GM19455 (cell line): ENCODE results near the gene NABP1.

Experiments used
- ATAC-seq: cut with Tn5 transposase; IDR thresholded peaks from one replicate; pipeline ENCODE4 v1.9.1; 2021; ENCODE audit not compliant: unreplicated experiment

The NABP1 gene

GRCh38 chr2:191678437-191679100 is 633 bp downstream of the NABP1 start:
- peak; percentile 8 for ATAC-seq

GRCh38 chr2:191679818-191680600 is 2.1 kb downstream of the NABP1 start:
- ATAC-seq = peak; percentile 37

DNA sequence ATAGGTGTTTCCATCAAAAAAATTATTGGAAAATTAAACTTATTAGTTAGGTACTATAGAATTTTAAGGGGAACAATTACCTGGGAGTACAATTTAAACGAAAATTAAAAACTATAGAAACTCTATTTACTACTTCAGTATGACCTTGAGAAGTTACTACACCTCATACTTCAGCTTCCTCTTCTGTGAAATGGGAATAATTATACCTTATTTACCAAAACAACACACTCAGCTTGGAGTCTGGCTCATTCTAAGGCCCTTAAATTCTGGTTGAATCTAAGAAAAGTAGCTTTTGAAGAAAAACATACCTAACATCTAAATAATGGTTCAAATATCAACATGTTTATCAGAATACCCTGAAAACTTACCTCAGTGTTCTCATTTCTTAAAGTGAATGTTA is 2.7 kb downstream of the NABP1 start:
- ATAC-seq = no peak

DNA sequence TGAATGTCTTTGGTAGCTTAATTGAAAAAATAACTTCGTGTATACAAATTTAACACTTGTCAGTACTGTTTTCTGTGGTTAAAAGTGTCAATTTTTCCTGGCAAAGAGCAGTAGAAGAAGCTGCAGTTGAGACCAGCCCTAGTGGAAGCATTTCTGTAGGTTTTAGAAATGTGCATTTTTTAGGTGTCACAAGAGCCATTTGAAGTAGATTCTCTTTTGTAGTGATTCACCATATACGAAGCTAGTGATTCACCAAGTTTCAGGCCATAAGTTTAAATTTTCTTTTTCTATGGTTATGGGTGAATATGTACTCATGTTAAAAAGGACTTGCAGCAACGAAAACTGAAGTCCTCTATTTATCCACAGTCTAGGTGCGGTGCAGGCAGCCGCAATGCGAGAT is 4.2 kb downstream of the NABP1 start:
- ATAC-seq = no peak

GRCh38 chr2:191686066-191686465 is 8.1 kb downstream of the NABP1 start:
- ATAC-seq = no peak

- no peak for ATAC-seq
Measured at GRCh38 chr2:191686729-191687128, 8.8 kb downstream of the NABP1 start.

DNA sequence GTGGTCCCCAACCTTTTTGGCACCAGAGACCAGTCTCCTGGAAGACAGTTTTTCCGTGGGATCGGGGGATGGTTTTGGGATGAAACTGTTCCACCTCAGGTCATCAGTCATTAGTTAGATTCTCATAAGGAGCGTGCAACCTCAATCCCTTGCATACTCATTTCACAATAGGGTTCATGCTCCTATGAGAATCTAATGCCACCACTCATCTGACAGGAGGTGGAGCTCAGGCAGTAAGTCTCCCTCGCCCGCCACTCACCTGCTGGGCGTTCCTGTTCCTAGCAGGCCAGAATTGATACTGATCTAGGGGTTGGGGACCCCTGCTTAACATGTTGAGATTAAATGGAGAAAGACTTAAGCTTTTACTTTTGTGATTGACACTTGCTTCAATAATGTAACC is 9.9 kb downstream of the NABP1 start:
- ATAC-seq = no peak

DNA sequence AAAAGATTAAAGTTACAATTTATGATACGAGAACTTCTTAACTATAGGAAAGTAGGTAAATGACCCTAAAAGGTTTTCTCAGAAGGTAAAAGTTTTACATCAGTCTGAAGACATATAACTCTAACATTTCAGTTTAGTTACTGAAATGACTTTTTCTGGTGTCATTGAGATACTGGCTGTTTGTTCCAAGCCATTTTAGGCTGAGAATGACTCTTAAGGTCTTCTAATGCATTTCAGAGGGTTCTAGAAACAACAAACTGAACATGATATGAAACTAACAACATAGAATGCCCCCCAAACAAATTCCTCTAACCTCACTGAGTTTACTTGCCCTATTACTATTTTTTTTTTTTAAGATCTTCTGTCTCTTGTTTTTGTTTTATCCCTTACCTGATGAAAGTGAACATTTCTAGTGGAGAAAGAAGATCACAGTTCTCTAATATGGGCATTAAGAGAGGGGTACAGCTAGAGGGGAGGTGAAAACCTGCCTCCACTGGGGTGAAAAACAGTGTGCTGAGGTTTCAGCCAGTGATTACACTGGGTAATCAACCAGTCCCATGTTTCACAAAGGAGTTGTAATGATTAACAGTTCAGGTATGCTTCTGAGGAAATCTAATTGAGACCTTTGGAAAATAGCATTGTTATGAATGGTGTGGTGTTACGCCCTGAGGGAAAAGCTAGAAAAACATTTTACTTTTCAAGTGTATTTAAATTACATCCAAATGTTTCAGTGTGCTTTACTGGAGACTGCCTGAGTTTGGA is 11.2 kb downstream of the NABP1 start:
- ATAC-seq = no peak

GRCh38 chr2:191690327-191690726 is 12.4 kb downstream of the NABP1 start:
- no peak for ATAC-seq

DNA sequence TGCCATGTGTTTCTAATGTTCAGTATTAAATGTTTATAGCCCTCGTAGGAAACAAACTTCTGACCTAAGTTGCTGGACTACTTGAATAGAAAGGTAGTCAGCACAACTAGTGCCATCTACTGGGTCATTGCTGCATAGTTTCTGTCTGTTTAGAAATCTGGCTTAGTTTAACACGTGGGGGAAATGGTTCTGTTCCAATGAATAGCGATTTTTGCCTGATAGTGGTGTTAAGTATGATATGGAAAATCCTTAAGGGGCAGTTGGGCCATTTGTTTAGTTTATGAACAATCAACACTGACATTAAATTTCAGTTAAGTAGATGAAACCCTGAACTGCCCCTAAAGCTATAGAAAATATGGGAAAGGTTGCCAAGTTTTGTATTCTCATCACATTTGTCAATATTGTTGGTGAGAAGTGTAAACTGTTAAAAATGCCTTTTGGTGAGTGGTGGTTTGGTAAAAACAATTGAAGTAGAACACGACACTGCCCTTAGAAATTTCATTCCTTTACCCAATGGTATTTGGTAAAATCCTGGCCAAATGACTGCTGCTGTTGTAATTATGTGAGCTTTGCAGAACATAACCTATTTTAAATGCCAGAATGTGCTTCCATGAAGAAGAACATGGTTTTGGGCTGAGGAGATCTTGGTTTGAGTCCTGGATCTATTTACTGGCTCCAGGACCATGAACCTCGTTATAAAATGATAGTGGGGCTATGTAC is 13.2 kb downstream of the NABP1 start:
- peak; percentile 82 for ATAC-seq

GRCh38 chr2:191691898-191692297 is 14.0 kb downstream of the NABP1 start:
- no peak for ATAC-seq

DNA sequence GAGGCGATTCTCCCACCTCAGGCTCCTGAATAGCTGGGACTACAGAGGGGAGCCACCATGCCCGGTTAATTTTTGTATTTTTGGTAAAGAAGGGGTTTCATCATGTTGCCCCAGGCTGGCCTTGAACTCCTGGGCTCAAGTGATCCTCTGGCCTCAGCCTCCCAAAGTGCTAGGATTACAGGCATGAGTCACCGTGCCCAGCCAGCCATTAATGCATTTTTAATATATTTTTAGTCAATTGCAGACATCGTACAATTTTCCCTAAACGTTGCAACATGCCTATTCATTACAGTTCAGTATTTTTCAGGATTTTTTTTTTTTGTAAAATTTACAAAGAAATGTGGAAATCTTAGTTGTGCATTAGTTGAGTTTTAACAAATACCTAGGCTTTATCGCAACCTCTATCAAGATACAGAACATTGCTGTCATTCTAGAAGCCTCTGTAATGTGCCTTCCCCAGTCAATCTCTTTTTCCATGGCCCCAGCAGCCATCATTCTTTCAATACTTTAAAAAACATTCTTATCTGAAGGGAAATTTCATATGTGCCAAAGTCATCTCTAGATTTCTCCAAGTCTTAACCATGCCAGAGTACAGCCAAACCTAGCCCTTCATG is 14.7 kb downstream of the NABP1 start:
- ATAC-seq = no peak

DNA sequence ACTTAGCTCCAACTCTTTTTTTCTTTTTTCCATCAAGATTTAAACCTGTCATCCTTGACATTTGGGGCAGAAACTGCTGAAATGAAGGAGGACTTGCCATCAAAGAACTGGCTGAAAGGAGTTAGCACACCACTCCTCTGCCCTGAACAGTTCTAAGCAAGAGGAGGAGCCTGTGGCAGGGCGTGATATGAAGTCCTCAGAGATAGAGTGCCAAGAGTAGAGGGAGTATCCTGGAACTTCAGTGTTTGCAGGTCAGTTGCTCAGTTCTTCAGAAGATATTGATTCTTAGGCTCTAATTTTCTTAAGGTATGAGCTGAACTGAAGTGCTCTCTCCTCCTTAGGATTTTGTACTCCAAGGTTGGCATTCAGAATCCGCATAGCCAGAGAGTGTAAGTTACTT is 15.2 kb downstream of the NABP1 start:
- no peak for ATAC-seq

GRCh38 chr2:191693778-191694177 is 15.8 kb downstream of the NABP1 start:
- ATAC-seq = no peak

DNA sequence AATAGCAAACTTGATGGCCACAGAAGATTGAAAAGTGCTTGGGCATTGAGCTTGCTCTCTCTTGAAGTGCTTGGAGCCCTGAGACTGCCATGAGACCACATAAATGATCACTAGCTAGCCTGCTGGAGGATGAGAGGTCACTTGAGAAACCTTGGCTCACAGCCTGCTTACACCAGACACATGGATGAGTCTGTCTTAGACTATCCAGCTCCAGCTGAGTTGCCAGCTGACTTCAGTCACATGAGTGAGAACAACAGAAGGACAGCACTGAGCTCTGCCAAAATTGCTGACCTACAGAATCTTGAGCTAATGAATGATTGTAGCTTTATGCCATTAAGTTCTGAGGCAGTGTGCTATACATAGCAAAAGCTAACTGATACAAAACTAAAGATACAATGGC is 18.1 kb downstream of the NABP1 start:
- ATAC-seq = no peak

GRCh38 chr2:191696966-191697365 is 19.0 kb downstream of the NABP1 start:
- no peak for ATAC-seq

DNA sequence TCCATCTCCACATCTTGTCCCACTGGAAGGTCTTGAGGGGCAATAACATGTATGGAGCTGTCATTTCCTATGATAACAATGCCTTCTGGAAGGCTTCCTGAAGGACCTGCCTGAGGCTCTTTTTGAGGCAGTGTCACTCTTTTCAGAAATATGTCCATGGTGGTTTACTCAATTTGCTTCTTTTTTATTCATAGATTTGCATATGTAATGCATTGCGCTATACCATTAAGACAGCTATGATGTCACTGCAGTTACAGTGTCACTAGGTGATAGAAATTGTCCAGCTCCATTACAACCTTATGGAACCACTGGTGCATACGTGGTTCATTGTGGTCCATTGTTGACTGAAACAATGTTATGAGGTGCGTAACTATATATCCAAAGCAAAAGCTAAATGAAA is 19.9 kb downstream of the NABP1 start:
- no peak for ATAC-seq

DNA sequence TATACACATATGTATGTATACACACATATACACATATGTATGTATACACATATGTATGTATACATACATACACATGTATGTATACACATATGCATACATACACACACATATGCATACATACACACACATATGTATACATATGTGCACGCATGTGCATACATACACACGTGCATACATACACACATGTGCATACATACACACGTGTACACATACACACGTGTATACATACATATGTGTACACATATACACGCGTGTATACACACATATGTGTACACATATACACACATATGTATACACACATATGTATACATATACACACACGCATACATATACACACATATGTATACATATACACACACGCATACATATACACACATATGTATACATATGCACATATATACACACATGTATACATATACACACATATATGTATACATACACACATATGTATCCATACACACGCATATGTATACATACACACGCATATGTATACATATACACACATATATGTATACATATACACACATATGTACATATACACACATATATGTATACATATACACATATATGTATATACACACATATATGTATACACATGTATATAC is 21.5 kb downstream of the NABP1 start:
- no peak for ATAC-seq

- no peak for ATAC-seq
Measured at GRCh38 chr2:191701029-191701428, 23.1 kb downstream of the NABP1 start.

GRCh38 chr2:191701696-191702095 is 23.8 kb downstream of the NABP1 start:
- no peak for ATAC-seq
